Ovary (tissue), 3 donors: ENCODE data around the gene NAV2.

ENCODE experiments used
- CTCF ChIP-seq, 3 donors: fragments of 450-650 bp in 2 of 3; fragments of 200-600 bp in 1 of 3; IDR thresholded peaks; one replicate each; pipeline versions ENCODE4 v1.5.1 to v1.8.0; 2016 to 2022; ENCODE audit warnings: antibody characterized with exemption in 3 of 3, mild to moderate bottlenecking in 1 of 3
- POLR2A ChIP-seq: fragments of 450-650 bp; IDR thresholded peaks from one replicate; pipeline ENCODE4 v1.6.1; 2017; ENCODE audit warnings: antibody characterized with exemption, mild to moderate bottlenecking, moderate library complexity
- donor health status: DM: no; HTN: no; CAD: no.

GRCh38 chr11:20038972-20039371, 326.3 kb downstream of the NAV2 start:
- TF ChIP-seq CTCF (IDR thresholded peaks at IDR 0.05), result no peak
- no peak for TF ChIP-seq POLR2A
